Epithelial cell of proximal tubule (primary cell): ENCODE results near the gene LIMCH1. TPM values are rescaled to one million over a fixed set of nuclear protein-coding genes. Genes with fewer than 3 reads are reported as not detected.
"Not testable (repeated sequence)": the region's sequence is repeated elsewhere in the genome, so short reads cannot be mapped to it uniquely, and the experiment has no call there.

ENCODE experiments used
- DNase-seq: peaks from one replicate; pipeline ENCODE4 v3.0.0-alpha.2; 2011; ENCODE audit warnings: low read depth
- H3K4me3 ChIP-seq: 2 replicates; pipeline ENCODE4 v1.5.1; 2011; ENCODE audit warnings: low read depth, mild to moderate bottlenecking, low read length
- total RNA-seq: library from RNA; depleted of rRNA; stranded (reverse); fragments of >200 nt; gene quantifications from 2 replicates; pipeline ENCODE4 v1.2.3, GENCODE V29; 2015
- TF ChIP-seq, protein P1 (sequence below): conservative IDR thresholded peaks from 2 replicates; pipeline ENCODE4 v1.5.1; 2012; ENCODE audit warnings: low read depth, mild to moderate bottlenecking, low read length

LIMCH1 gene
- total RNA-seq, 1 donor from 2014 or later = 15.5 TPM

DNA sequence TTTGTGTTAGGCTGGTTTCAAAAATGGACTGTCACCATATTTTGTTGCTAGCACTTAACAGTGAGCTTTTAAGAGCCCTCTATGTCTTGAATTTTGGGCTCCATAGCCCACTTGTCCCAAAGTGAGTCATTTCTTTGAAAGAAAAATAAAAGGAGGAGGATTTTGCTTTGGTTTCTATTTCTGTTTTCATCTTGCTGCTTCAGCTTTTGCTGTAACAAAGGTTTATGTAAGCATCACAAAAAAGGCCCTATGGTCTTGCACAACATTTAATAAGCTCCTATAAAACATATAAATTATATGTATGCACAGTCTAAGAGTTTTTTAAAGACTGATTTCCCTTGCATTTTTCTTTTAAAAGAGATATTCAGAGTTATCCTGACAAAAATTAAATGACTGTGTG is 105.4 kb downstream of the LIMCH1 start:
- TF ChIP-seq, protein P1, sequence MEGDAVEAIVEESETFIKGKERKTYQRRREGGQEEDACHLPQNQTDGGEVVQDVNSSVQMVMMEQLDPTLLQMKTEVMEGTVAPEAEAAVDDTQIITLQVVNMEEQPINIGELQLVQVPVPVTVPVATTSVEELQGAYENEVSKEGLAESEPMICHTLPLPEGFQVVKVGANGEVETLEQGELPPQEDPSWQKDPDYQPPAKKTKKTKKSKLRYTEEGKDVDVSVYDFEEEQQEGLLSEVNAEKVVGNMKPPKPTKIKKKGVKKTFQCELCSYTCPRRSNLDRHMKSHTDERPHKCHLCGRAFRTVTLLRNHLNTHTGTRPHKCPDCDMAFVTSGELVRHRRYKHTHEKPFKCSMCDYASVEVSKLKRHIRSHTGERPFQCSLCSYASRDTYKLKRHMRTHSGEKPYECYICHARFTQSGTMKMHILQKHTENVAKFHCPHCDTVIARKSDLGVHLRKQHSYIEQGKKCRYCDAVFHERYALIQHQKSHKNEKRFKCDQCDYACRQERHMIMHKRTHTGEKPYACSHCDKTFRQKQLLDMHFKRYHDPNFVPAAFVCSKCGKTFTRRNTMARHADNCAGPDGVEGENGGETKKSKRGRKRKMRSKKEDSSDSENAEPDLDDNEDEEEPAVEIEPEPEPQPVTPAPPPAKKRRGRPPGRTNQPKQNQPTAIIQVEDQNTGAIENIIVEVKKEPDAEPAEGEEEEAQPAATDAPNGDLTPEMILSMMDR = no peak
- no peak for DNase-seq
- no peak overlapping the region for H3K4me3 ChIP-seq

DNA sequence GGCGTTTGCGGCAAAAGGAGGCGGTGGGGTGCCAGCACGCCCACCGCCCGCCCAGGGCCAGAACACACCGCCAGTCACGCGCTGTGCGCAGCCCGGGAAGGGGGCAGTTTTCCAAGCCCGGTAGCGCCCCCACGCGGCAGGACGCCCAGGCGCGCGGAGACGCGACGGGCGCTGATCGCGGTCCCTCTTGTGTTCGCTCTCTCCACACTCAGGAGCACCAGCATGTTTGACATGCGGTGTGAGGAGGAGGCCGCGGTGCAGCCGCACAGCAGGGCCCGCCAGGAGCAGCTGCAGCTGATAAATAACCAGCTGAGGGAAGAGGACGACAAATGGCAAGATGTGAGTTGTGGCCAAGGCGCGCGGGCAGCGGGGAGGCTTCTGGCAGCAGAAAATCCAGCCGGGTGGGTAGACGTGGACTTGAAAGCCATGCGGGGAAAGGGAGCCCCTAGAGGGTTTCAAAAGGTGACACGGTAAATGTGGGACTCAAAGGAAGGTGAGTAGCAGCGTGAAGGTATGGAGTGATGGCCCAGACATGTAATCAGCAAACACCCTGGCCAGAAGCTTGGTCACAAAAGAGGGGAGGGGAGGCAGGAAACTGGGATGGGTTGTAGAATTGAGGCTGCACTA is 106.4 kb downstream of the LIMCH1 start:
- DNase-seq = no peak
- TF ChIP-seq, protein P1 = peak; percentile 90
- H3K4me3 ChIP-seq = peak overlapping the region; percentile 40

GRCh38 chr4:41644915-41645295 is 106.9 kb downstream of the LIMCH1 start:
- TF ChIP-seq, protein P1 = no peak
- no peak for DNase-seq
- H3K4me3 ChIP-seq = no peak overlapping the region

GRCh38 chr4:41645728-41646390 is 107.9 kb downstream of the LIMCH1 start:
- DNase-seq = no peak
- TF ChIP-seq, protein P1 = no peak
- H3K4me3 ChIP-seq = no peak overlapping the region

- DNase-seq = no peak
- TF ChIP-seq, protein P1 = no peak
These were observed 108.9 kb downstream of the LIMCH1 start for GRCh38 chr4:41646862-41647261.

DNA sequence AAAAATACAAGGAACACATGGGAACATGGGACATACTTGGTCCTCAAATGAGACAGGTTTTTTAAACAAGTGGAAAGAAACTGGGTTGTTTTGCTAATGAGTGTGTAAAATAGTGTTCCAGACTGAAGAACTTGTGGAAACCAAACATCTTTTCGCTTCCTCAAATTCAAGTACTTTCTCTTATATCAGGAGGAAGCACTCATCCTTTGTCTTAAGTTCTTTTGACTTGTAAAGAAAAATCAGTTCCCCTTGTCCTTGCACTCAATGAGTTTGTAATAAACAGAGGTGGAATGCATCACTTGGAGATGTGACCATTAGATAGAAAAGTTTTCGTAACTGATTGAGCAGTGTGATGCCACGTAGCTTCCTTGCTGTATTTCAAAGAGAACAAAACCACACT is 109.4 kb downstream of the LIMCH1 start:
- no peak overlapping the region for H3K4me3 ChIP-seq
- no peak for DNase-seq
- TF ChIP-seq, protein P1 = no peak

More at GRCh38 chr4:41646862-41647261, 108.9 kb downstream of the LIMCH1 start:
- H3K4me3 ChIP-seq = no peak overlapping the region

GRCh38 chr4:41651150-41651549 is 113.2 kb downstream of the LIMCH1 start:
- H3K4me3 ChIP-seq, DNase-seq: not testable (repeated sequence)
